HFF-Myc (cell line): ENCODE results near the gene MOV10L1.
"Not testable (repeated sequence)": the region's sequence is repeated elsewhere in the genome, so short reads cannot be mapped to it uniquely, and the experiment has no call there.

ENCODE experiments used
- DNase-seq: peaks from one replicate; pipeline ENCODE4 v3.0.0-alpha.2; 2011; ENCODE audit warnings: low read depth; ENCODE audit errors: extremely low read depth
- H3K4me3 ChIP-seq: replicated peaks from 2 replicates; pipeline ENCODE4 v1.5.1; 2011; ENCODE audit warnings: low read depth, mild to moderate bottlenecking, control low read depth, low read length
- CTCF ChIP-seq: IDR thresholded peaks from 2 replicates; pipeline ENCODE4 v1.5.1; 2012; ENCODE audit warnings: mild to moderate bottlenecking, low read depth, low read length, control low read depth; ENCODE audit errors: missing control alignments

The MOV10L1 gene

GRCh38 chr22:50144005-50144614, 54.3 kb downstream of the MOV10L1 start:
- TF ChIP-seq CTCF: no peak
- DNase-seq: no peak
- H3K4me3 ChIP-seq: no peak overlapping the region

- TF ChIP-seq CTCF: no peak
- no peak overlapping the region for H3K4me3 ChIP-seq
- no peak for DNase-seq
These were observed 56.1 kb downstream of the MOV10L1 start for GRCh38 chr22:50145721-50146438.

- DNase-seq: no peak
- no peak overlapping the region for H3K4me3 ChIP-seq
- peak; percentile 82 for TF ChIP-seq CTCF
These were observed 56.8 kb downstream of the MOV10L1 start for GRCh38 chr22:50146439-50147238.

- not testable (repeated sequence) for H3K4me3 ChIP-seq, DNase-seq
These were observed 57.7 kb downstream of the MOV10L1 start for GRCh38 chr22:50147258-50148165.

GRCh38 chr22:50148166-50148500, 58.3 kb downstream of the MOV10L1 start:
- H3K4me3 ChIP-seq: no peak overlapping the region
- DNase-seq: no peak
- no peak for TF ChIP-seq CTCF

GRCh38 chr22:50148991-50149721, 59.4 kb downstream of the MOV10L1 start:
- no peak for DNase-seq
- peak; percentile 62 for TF ChIP-seq CTCF
- H3K4me3 ChIP-seq: no peak overlapping the region
